CD4-positive, alpha-beta T cell treated with Interleukin-15 for 4 hours (primary cell): ENCODE data around the gene BLOC1S1.
"Not testable (repeated sequence)": the region's sequence is repeated elsewhere in the genome, so short reads cannot be mapped to it uniquely, and the experiment has no call there.

Source experiments
- DNase-seq: peaks from one replicate; pipeline ENCODE4 v3.0.0-alpha.2; 2020; ENCODE audit warnings: low spot score

Gene BLOC1S1

GRCh38 chr12:55745361-55746173 is 29.7 kb downstream of the BLOC1S1 start:
- DNase-seq, result no peak

GRCh38 chr12:55746174-55746912 is 30.5 kb downstream of the BLOC1S1 start:
- no peak for DNase-seq

DNA sequence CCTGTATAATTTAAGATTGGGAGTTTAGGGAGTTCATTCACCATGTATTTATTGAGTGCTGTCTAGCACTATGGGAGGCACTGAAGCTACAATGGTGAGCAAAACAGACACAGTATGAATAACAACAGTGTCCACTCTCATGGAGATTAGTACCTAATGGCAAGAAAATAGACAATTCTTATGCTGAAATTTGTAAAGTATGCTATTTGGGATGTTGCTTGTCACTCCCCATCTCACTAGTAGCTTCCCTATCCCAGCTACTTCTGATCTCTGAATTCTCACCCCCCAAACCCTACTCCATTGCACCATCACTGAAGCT is 31.0 kb downstream of the BLOC1S1 start:
- DNase-seq, result no peak

GRCh38 chr12:55748230-55748993 is 32.6 kb downstream of the BLOC1S1 start:
- DNase-seq, result no peak

DNA sequence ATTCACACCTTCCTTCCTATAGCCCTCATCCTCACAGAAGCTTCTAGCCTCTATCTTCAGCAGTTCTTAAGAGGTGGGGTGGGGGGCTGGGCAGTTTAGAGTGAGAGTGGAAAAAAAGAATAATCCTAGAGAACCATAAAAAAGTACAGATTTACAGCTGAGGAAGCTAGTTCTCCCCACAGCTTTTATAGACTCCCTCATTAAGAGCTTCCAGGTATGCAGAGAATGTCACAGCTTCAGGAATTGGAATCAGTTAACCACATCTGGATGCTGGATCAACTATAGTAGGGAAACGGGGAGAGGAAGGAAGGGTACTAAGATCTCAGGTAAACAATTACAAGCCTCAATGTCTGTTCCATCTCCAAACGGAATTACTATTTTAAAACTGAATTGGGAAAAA is 39.4 kb downstream of the BLOC1S1 start:
- no peak for DNase-seq

- no peak for DNase-seq
Measured at GRCh38 chr12:55757701-55758100, 41.9 kb downstream of the BLOC1S1 start.

- not testable (repeated sequence) for DNase-seq
Measured at GRCh38 chr12:55758575-55758974, 42.7 kb downstream of the BLOC1S1 start.

- no peak for DNase-seq
Measured at GRCh38 chr12:55760663-55761062, 44.8 kb downstream of the BLOC1S1 start.

DNA sequence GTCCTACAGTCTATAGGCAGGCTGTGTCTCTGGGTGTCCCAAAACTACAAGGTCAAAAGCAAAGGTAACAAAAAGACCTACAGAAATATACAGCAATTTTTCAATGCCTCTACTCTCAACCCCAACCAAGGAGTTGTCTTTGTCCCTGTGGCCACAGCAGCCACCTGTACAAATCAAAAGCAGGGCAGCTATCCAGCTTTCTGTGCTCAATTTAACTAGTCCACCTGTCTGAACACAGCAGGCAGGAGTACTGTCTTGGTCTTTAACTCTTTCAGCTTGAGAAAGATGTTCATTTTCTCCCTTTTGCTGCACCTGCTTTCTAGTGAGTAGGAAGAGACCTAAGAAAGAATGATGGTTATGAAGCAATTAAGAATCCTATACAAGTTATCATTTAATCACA is 46.8 kb downstream of the BLOC1S1 start:
- no peak for DNase-seq

- no peak for DNase-seq
Measured at GRCh38 chr12:55765736-55766290, 50.0 kb downstream of the BLOC1S1 start.

DNA sequence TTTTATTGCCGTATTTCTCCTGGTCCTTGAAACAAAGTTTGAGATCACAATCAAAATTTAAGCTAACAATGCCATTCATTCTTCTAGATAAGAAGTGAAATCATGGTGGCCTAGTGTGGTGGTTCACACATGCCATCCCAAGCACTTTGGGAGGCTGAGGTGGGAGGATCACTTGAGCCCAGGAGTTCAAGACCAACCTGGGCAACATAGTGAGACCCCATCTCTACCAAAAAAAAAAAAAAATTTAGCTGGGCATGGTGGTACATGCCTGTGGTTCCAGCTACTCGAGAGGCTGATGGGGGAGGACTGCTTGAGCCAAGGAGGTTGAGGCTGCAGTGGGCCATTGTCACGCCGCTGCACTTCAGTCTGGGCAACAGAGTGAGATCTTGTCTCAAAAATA is 51.3 kb downstream of the BLOC1S1 start:
- DNase-seq, result no peak
